ENCODE results near the gene C5AR2.

DNA sequence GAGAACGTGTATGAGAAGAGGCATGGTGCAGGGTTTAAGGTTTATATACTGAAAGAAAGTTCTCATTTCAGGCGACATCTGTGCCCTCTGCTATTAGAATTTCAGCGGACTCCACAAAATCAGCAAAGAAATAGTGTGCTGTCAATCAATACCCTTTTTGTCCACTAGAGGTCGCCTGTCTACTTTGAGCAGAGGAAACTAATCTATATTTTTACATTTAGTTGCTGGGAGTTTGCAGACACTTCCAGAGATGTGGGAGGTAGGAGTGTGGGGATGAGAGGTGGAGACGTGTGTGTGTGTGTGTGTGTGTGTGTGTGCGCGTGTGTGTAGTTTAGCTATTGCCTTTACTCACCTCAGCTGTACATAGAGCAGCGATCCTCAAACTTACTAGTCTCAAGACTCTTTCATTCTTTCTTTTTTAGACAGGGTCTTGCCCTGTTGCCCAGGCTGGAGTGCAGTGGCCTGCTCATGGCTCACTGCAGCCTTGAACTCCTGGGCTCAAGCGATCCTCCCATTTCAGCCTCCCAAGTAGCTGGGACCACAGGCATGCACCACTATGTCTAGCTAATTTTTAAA is 47.6 kb upstream of the C5AR2 start:
- TF ChIP-seq, protein P1, sequence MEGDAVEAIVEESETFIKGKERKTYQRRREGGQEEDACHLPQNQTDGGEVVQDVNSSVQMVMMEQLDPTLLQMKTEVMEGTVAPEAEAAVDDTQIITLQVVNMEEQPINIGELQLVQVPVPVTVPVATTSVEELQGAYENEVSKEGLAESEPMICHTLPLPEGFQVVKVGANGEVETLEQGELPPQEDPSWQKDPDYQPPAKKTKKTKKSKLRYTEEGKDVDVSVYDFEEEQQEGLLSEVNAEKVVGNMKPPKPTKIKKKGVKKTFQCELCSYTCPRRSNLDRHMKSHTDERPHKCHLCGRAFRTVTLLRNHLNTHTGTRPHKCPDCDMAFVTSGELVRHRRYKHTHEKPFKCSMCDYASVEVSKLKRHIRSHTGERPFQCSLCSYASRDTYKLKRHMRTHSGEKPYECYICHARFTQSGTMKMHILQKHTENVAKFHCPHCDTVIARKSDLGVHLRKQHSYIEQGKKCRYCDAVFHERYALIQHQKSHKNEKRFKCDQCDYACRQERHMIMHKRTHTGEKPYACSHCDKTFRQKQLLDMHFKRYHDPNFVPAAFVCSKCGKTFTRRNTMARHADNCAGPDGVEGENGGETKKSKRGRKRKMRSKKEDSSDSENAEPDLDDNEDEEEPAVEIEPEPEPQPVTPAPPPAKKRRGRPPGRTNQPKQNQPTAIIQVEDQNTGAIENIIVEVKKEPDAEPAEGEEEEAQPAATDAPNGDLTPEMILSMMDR (IDR thresholded peaks at IDR 0.05; ENCODE audit: insufficient read depth, low read depth, low read length) = peak; percentile 95
- TF ChIP-seq EZH2 (IDR thresholded peaks at IDR 0.05; ENCODE audit: insufficient read depth, low read length) = no peak

Measured in astrocyte (in vitro differentiated cells and primary cell).